Gastrocnemius medialis (tissue), 4 donors: ENCODE data around the gene MAPK8. TPM values are rescaled to one million over a fixed set of nuclear protein-coding genes. Genes with fewer than 3 reads are reported as not detected.

Experiments used
- ATAC-seq, 2 donors: fragments of 150-250 bp; one replicate each; pipeline ENCODE4 v1.9.1; 2016
- DNase-seq, 2 donors: peaks; one replicate each; pipeline ENCODE4 v3.0.0-alpha.2; 2019
- H3K27ac ChIP-seq, 4 donors: fragments of 200-600 bp; sonication (generic); 1 replicate in 1 of 4; 2 replicates in 3 of 4; pipeline ENCODE4 v1.5.1; 2016 to 2018; ENCODE audit warnings: mild to moderate bottlenecking in 2 of 4, moderate library complexity in 1 of 4
- H3K27me3 ChIP-seq, 3 donors: fragments of 200-600 bp; sonication (generic) in 2 of 3; 1 replicate in 1 of 3; 2 replicates in 2 of 3; pipeline versions ENCODE4 v1.5.1 to v1.6.0; 2016 to 2019; ENCODE audit warnings: mild to moderate bottlenecking in 1 of 3, moderate library complexity in 1 of 3
- H3K36me3 ChIP-seq, 2 donors: fragments of 200-600 bp; sonication (generic) in 1 of 2; one replicate each; pipeline ENCODE4 v1.5.1; 2017 to 2018
- H3K4me1 ChIP-seq, 2 donors: fragments of 200-600 bp; sonication (generic) in 1 of 2; one replicate each; pipeline ENCODE4 v1.5.1; 2016 to 2017; ENCODE audit warnings: mild to moderate bottlenecking in 2 of 2
- H3K4me3 ChIP-seq, 4 donors: fragments of 200-600 bp; sonication (generic) in 3 of 4; 1 replicate in 1 of 4; 2 replicates in 3 of 4; pipeline ENCODE4 v1.5.1; 2016 to 2019; ENCODE audit warnings: mild to moderate bottlenecking in 2 of 4
- H3K9me3 ChIP-seq, 3 donors: fragments of 200-600 bp; sonication (generic) in 2 of 3; 1 replicate in 1 of 3; 2 replicates in 2 of 3; pipeline ENCODE4 v1.5.1; 2016 to 2019
- POLR2A ChIP-seq, 2 donors: fragments of 450-650 bp; IDR thresholded peaks; one replicate each; pipeline ENCODE4 v1.6.1; 2017; ENCODE audit warnings: antibody characterized with exemption in 2 of 2, mild to moderate bottlenecking in 2 of 2, moderate library complexity in 2 of 2
- in situ Hi-C, 4 donors: fragments of 200-750 bp; cut with MboI; loops; one replicate each; pipeline versions ENCODE4 v1.15.0 to v1.8.0; 2017; ENCODE audit warnings: low sequenced_read_pairs in 4 of 4
- intact Hi-C: fragments of 100-400 bp; cut with DNase I; formaldehyde crosslinking; loops from one replicate; pipeline ENCODE4 v1.15.1; 2023; ENCODE audit warnings: low total_unique reads
- total RNA-seq, 4 donors: library from RNA; depleted of rRNA; stranded (reverse); fragments of >200 nt; gene quantifications; one replicate each; pipeline versions ENCODE4 v1.1.0 to v1.2.3, GENCODE V29; 2016
- TF ChIP-seq, protein P1 (sequence below), 5 experiments: fragments of 450-650 bp in 3 of 5; fragments of 200-600 bp in 2 of 5; sonication (generic) in 2 of 5; IDR thresholded peaks in 4 of 5; conservative IDR thresholded peaks in 1 of 5; 1 replicate in 4 of 5; 2 replicates in 1 of 5; pipeline ENCODE4 v1.5.1; 2016 to 2019; ENCODE audit warnings: antibody characterized with exemption in 5 of 5, mild to moderate bottlenecking in 3 of 5, moderate library complexity in 3 of 5

The MAPK8 gene
- total RNA-seq, 4 donors from 2014 or later = 25.6 to 52.1 (median 35.4) TPM

DNA sequence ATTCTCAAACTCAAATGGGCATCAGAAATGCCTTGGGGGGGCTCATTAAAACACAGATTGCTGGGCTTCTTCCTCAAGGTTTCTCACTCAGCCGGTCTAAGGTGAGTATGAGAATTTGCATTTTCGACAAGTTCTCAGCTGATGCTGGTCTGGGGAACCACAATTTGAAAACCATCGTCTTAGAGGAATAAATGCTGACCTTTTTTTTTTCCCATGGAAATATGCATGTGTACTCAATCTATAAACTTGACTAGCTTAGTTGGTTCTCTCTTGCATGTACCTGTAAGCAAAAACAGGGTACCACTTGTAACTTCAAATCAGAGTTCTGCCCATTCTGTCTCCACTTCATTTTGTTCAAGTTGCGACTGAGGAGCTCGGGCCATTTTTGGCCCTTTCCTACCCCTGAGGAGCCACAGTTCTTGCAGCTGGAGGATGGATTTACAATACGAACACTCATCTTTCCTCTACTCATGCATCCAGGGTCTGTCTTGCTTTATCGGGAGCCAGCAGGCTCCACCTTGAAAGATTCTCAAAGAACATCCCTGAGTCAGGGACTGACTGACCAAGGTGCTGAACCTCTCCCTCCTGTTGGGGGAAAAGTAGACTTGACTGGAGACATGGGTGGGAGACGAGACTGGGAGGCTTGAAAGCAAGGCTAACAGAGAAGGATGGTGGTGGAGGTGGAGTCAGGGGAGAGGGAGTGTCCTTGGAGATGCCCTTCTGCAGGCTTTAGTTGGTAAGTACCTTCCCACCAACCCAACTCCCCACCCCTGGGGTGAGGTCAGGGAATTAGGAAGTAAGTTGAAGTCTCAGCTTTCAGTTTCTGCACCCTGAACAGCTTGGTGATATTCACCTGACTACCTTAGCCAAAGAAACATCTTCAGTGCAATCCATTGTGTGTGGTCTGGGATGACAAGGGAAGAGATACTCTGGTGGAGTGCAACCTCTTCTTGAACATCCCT, 3.7 kb upstream of the MAPK8 start:
- Histone ChIP-seq H3K27me3 (no peaks in the 10 kb centered on the region), H3K4me1 (peaks cover 4 to 8% of the 10 kb centered on the region in 2 donors), H3K36me3 (no peaks in the 10 kb centered on the region), H3K27ac (no peak overlapping the region), H3K4me3 (no peak overlapping the region), H3K9me3 (no peaks in the 10 kb centered on the region)
- intact Hi-C loops (no loop called here), in situ Hi-C loops (no loop called here)
- ATAC-seq = no peak
- TF ChIP-seq, protein P1, sequence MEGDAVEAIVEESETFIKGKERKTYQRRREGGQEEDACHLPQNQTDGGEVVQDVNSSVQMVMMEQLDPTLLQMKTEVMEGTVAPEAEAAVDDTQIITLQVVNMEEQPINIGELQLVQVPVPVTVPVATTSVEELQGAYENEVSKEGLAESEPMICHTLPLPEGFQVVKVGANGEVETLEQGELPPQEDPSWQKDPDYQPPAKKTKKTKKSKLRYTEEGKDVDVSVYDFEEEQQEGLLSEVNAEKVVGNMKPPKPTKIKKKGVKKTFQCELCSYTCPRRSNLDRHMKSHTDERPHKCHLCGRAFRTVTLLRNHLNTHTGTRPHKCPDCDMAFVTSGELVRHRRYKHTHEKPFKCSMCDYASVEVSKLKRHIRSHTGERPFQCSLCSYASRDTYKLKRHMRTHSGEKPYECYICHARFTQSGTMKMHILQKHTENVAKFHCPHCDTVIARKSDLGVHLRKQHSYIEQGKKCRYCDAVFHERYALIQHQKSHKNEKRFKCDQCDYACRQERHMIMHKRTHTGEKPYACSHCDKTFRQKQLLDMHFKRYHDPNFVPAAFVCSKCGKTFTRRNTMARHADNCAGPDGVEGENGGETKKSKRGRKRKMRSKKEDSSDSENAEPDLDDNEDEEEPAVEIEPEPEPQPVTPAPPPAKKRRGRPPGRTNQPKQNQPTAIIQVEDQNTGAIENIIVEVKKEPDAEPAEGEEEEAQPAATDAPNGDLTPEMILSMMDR (IDR thresholded peaks at IDR 0.05 in 4 of 5, conservative IDR thresholded peaks at IDR 0.05 in 1 of 5) = no peak
- TF ChIP-seq POLR2A (IDR thresholded peaks at IDR 0.05) = no peak
- no peak for DNase-seq

DNA sequence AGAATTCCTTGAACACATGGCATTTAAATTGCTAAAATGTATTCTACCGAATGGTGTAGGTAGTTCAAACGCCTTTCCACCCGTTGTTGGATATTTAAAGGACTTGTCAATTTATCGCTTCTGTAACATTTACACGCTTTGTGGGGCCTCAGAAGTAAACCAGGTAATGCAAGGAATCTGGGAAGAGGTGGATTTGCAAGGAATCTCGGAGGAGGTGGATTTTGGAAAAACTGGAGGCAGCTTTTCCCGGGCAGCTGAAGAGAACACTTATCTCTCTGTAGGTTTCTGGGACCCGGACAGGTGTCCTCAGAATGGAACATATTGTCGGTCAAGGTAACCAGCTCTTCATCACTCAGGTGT, 592 bp upstream of the MAPK8 start:
- DNase-seq (no peak), ATAC-seq (no peak)
- Histone ChIP-seq H3K4me1 (peaks cover 29 to 36% of the 10 kb centered on the region in 2 donors), H3K36me3 (no peaks in the 10 kb centered on the region), H3K9me3 (no peaks in the 10 kb centered on the region), H3K27me3 (no peaks in the 10 kb centered on the region), H3K4me3 (peak overlapping the region; percentile 51 to 81 (median 78)), H3K27ac (peak overlapping the region; percentile 93 to 98 (median 96))
- intact Hi-C loops = loop anchor here (5.0 kb wide), 1 partner anchor 351 kb away; no protein-coding TSS in a partner anchor
- TF ChIP-seq, protein P1 (IDR thresholded peaks at IDR 0.05 in 4 of 5, conservative IDR thresholded peaks at IDR 0.05 in 1 of 5) = no peak
- TF ChIP-seq POLR2A (IDR thresholded peaks at IDR 0.05) = no peak
- in situ Hi-C loops = no loop called here

DNA sequence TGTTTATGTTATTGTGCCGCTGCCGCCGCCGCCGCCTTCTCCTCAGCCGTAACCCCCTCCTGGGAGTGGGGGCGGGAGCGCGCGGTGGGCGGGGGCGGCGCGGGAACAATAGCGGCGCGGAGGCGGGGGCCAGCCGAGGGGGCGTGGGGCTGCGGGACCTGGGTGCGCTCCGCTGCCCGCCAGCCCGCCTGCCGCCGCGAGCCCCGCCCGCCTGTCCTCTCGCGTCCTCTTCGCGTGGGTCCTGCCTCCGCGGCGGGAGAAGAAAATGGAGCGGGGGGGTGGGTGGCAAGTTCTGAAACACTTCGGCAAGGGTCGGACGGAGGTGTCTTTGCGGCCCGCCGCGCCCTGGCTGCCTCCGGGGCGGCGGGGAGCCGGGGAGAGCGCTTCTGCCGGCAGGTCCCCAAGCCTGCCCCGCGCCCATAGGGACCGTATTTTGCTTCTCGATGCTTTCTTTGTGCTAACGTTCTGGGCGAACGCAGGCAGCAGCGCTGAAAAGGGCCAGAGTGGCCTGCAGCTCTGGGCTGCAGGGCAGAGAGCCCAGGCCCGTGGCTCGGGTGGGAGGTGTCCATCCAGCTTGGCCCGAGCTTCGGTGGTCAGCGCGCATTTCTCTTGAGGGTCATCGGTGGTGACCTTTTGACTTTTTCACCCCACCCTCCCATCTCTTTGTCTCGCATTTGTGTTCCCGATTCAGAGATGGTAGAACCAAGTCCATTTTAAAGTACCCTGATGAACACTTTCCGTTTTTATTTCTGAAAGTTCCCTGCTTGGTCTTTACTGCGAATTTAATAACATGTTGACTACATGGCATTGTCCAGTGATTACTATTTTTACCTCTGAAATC, 613 bp downstream of the MAPK8 start:
- no peaks in the 10 kb centered on the region for H3K27me3 ChIP-seq
- peak overlapping the region; percentile 76 to 81 (median 79) for H3K4me3 ChIP-seq
- intact Hi-C loops (loop anchor here (5.0 kb wide), 1 partner anchor 350 kb away; no protein-coding TSS in a partner anchor), in situ Hi-C loops (no loop called here)
- DNase-seq = peak; percentile 18 to 32
- peak; percentile 61 to 66 for ATAC-seq
- H3K9me3 ChIP-seq = no peaks in the 10 kb centered on the region
- peaks cover 35 to 38% of the 10 kb centered on the region in 2 donors for H3K4me1 ChIP-seq
- H3K36me3 ChIP-seq = no peaks in the 10 kb centered on the region
- H3K27ac ChIP-seq = peak overlapping the region; percentile 93 to 98 (median 96)
- TF ChIP-seq, protein P1 (IDR thresholded peaks at IDR 0.05 in 4 of 5, conservative IDR thresholded peaks at IDR 0.05 in 1 of 5) = no peak
- no peak for TF ChIP-seq POLR2A (IDR thresholded peaks at IDR 0.05)

DNA sequence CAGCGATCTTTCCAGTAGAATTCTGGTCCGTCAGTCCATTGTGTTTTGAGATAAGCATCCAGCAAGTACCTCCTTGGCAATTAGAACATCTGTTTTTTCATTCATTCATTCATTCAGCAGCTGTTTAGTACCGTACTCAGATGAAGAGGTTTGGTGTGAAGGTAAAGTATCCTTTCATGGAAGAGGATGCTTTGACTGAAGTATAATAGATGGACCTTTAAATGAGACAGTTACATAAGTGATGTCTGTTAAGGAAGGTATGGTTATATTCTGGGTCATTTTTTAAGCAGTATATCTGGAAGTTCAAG, 1.2 kb downstream of the MAPK8 start:
- intact Hi-C loops = loop anchor here (5.0 kb wide), 1 partner anchor 350 kb away; no protein-coding TSS in a partner anchor
- Histone ChIP-seq H3K9me3 (no peaks in the 10 kb centered on the region), H3K36me3 (no peaks in the 10 kb centered on the region), H3K27ac (peak overlapping the region; percentile 93 to 98 (median 96)), H3K4me3 (peak overlapping the region; percentile 76 to 81 (median 79)), H3K27me3 (no peaks in the 10 kb centered on the region), H3K4me1 (peaks cover 35 to 38% of the 10 kb centered on the region in 2 donors)
- DNase-seq (no peak), ATAC-seq (no peak)
- in situ Hi-C loops = no loop called here
- no peak for TF ChIP-seq POLR2A (IDR thresholded peaks at IDR 0.05)
- TF ChIP-seq, protein P1 (IDR thresholded peaks at IDR 0.05 in 4 of 5, conservative IDR thresholded peaks at IDR 0.05 in 1 of 5) = no peak
